Dermis blood vessel endothelial cell (primary cell): ENCODE data around the gene YEATS2. TPM values are rescaled to one million over a fixed set of nuclear protein-coding genes. Genes with fewer than 3 reads are reported as not detected.

Experiments used
- DNase-seq: peaks from one replicate; pipeline ENCODE4 v3.0.0; 2010
- total RNA-seq: library from RNA; depleted of rRNA; stranded (reverse); fragments of >200 nt; gene quantifications from 2 replicates; pipeline ENCODE4 v1.2.3, GENCODE V29; 2014

The YEATS2 gene
- total RNA-seq, 1 donor from 2014 or later = 40.8 TPM

DNA sequence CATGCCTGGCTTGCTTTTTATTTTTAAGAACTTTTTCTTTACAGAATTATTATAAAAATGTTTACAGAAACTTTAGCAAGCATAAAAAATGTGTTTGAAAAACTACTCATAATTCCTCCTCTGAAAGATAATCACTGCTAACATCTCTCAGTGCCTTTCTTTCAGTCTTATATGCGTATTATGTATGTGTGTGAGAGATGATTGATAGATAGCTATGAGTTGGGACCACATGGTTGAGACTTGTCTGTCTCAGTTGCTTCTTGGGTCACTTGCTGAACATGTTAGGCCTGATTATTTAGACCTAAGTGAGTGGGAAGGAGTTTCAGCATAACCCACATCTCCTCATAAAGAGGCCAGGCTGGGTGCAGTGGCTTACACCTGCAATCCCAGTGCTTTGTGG, 116.6 kb downstream of the YEATS2 start:
- DNase-seq = no peak

DNA sequence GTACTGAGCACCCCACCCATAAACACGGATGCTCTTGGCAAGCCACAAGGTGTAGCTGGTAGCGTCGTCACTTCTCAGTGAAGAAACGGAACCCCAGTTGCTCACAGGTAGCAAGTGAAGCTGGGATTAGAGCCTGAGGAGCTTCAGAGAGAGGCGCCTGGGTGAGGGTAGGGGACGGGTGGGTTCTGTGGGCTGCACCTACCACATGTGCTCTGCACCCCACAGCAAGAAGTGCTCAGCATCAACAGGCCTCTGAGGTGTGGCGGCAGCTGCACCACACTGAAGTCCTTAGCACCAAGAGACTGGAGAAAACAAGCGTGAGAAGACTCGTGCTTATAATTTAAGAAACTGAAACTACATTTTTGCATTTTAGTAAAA, 118.0 kb downstream of the YEATS2 start:
- DNase-seq = no peak

DNA sequence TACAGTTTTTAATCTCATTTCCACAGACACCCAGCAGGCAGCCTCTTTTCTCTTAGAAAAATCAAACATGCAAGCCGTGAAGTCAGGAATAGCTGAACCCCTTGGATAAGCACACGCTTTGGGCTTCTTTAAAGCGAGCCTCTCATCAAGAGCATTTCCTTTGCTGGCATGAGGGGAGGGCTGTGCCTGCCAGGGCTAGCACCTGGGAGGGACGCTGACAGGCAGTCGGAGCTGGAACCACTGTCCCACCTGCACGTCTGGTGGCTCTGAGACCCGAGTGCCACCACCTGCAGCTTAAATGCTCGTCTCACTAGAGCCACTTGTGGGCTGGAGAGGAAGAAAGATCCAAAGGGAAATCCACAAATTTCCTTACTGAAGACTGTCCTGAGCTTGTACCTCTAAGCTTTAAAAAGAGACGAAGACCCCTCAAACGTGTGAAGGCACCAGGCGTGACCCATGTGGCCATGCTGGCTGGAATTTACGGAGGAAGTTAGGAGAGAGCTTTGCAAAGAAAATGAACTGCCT, 118.4 kb downstream of the YEATS2 start:
- DNase-seq = no peak

DNA sequence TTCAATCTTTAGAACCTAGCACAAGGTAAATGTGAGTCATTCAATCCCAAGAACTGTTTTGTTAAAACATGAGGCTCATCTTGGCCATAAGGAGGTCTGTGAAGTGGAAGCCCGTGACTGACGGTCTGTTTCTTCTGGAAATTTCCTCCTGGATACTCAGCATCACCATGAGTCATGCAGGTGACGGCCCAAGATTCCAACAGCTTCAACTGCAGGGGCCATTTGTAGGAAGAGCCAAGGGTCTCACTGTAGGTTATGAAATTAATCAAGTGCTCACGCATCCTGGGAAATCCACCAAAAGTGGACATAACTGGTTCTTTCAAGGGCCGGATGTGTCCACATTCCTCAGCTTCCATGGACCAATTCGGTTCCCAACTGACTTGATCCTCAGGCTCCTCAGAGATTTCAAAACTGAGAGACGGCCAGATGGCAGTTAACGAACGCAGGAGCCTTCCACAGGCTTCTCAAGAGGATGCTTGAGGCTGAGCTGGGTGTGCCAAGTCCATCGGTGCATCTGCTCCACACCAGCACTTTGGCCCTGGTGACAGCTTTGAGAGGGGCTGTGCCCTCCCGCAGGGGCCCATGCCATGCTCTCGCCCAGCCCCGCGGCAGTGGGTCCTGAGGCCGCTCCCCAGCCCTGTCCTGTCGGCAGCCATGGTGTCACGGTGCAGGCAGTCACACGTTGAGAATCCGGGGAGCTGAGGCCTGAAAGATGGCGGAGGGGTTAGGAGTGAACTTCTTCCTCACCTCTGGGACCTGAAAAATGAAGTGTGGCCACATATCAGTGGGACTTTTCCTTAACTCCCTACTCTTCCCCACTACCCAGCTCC, 119.3 kb downstream of the YEATS2 start:
- DNase-seq = no peak

DNA sequence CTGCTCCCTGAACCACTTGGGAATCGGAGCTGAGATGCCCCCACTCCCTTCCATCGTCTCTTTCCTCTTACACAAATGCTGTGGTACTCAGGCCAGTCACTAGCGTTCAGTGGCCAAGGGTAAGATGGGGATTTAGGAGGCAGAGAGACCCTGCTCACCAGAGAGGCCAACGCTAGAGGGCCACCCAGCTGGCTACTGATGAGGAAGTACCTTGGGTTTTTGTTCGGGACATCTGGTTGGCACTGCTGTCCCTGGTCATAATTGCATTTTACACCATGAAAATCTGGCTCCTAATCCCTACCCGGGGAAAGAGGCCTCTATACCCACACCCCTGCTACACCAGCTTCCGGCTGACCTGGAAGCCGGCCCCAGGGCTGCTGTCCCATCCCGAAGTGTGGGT, 120.0 kb downstream of the YEATS2 start:
- no peak for DNase-seq

DNA sequence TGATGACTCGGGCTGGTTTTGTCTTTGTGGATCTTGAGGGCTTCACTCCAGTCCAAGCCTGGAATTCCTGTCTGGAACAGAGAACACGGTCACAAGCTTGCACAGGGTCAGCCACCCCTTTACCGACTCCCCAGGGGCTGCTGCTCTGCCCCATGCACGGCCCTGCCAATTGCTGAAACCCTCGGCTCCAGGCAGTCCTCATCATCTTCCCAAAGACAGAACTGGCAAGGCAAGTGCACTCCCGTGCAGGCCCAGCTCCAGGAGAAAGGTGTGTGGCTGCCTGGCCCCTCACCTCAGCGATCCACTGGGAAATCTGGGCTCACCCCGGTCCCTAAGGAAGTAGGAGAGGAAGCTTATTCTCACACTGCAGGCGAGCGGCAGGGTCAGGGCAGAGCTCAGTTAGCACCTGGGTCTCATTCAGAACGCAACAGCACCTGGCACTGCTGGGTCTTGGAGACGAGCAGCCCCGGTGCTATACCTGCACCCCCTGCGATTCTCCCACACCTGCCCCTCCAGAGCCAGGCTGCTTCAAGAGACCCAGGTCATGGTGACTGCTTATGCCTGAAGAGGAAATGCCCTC, 120.5 kb downstream of the YEATS2 start:
- no peak for DNase-seq

DNA sequence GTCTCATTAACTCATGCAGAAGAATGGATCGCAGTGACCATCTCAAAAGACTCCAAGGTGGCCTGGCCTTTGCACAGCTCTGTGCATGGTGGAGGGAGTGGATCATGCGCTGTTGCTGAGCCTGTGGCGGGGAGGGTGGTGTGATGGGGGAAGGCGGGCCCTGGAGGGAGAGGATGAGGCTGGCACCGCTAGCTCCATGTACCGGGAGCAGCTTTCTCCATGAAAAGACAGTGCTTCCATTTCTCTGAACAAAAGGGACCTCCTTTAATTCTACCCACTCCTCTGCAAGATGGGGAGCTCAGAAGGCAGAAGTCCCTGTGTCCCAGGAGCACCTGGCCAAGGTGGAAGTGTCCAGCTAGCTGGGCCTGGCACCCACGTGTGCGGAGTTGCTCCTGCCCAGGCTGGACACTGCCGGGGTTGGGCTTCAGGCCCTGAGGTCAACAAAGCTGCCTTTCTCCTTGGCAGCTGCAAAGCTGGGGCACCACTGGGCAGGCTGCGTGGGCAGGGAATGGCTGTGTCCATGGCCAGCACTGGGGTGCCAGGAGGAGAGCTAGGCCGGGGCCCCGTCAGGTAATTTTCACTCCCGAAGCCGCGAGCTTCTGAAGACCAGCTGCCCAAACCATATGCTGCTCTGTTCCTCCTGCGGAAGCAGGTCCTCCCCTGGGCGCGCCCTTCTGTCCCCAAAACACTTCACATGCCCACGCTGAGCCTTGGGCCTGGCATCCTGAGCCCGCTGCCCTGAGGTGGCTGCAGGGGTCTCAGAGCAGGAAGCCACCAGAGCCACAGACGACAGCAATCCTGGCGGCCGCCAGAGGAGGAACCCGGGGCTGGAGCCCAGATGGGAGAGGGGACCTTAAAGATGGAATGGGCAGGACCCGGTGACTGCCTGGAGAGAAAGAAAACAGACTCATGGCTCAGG, 121.4 kb downstream of the YEATS2 start:
- no peak for DNase-seq

DNA sequence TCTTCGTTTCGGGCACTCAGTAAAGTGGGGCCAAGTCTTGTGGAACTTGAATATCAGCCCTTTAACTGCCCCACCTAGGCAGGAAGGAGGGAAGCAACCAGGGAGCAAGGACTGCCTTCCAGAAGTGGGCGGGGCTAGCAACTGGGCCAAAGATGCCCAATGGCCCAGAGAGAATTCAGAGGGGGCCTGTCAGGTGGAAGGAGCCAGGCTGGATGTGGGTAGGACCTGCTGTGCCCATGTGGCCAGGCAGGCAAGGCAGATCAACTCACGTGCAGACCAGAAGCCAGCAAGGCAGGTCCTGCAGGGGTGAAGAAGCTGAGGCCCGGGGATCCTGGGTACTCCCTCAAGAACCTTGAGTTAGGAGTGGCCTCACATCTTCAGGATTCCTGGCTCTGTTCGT, 122.2 kb downstream of the YEATS2 start:
- DNase-seq = no peak

DNA sequence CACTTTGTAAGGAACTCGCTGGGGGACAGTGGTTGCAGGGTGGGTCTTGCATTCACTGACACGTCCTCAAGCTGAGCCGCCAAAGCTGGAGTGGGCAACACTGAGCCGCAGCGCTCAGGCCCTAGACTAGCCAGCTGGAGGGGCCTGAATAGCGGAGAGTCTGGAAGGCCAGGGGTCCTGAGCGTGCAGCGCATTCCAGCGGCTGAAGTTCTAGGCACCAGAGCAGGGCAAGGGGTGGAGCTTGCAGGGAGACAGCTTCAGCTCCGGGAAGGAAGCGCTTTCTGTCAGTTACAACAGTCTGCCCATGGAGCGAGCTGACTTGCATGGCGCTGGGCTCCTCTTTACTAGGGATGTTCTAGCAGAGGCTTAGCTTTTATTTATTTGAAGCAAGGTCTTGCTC, 125.0 kb downstream of the YEATS2 start:
- no peak for DNase-seq

DNA sequence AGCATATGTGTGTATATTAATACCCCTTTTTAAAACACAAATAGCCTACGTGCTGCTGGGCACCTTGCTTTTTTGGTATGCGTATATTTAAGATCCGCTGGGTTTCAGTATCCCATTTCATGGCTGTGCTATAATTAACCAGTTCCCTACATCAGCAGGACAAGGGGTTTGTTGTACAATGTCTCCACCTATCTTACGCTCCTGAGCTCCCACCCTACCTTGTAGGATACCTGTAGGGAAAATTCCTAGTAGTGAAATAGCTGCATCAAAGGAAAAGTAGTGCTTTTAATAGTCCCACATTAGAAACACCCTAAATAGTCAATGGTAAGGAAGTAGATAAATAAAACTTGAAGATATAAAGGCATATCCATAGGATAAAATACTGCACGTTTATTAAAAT, 126.4 kb downstream of the YEATS2 start:
- DNase-seq = no peak

DNA sequence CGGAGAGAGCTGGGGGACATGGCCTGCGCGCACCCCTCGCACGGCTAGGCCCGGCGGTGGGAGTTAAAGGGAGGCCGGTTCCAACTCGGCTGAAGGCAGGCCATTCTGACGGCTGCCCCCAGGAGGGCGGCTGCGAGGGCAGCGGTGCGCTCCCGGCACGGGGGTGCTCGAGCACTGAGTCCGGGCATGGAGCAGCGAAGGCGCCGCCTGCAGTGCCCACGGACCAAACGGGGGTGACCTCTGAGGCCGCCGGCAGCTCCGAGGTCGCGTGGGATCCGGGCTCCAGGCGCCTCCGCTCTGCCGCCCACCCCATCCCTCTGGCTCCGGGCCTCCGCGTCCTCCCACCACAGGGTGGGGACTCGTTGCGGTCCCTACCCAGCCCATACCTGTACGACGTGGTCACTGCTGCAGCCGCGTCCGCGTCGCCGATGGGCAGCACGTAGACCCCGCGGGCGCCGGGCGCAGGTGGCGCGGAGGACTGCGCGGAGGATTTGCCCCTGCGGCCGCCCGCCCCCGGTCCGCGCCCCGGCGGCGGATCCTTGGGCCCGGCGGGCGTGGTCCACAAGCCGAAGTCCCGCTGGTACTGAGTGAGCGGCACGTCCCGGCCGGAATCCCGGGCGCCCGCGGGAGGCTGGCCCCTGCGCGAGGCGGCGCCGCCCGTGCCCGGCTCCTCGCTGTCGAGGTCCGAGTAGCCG, 127.3 kb downstream of the YEATS2 start:
- peak; percentile 35 for DNase-seq

DNA sequence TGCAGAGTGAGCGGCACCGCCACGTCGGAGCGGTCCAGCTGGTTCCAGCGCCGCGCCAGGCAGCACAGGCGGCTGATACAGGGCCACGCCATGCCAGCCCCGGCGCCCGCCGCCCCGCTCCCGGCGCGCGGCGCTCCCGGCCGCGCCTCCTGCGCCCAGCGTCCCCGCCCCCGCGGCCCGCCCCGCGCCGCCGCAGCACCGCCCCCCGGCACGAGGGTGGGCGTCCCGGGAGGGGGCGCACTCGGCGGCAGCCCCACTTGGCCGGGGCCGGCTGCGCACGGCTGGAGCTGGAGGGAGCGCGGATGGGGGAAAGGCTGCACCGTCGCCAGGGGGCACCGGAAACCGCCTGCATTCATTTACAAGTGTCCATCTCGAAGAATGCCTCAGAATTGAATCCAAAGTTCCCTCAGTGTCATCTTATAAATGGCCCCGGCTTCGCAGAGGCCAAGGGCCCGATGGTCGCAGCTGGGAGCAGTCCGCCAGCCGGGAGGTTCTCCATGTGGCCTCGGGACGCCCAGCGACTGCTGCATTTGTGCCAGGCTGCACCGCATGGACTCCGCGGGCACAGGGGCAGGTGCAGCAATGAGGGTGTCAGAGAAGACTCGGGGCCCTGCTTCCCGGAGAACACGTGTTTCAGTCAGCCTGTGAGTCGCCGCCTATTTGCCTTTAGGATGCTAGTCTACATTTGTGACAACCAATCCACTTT, 128.0 kb downstream of the YEATS2 start, which contains the start of gene MAP6D1:
Gene MAP6D1 (minus strand): TSS at position 122 of the 706 bp plus-strand sequence. CDS start 30 bp downstream, at position 92.
- DNase-seq = peak; percentile 48

DNA sequence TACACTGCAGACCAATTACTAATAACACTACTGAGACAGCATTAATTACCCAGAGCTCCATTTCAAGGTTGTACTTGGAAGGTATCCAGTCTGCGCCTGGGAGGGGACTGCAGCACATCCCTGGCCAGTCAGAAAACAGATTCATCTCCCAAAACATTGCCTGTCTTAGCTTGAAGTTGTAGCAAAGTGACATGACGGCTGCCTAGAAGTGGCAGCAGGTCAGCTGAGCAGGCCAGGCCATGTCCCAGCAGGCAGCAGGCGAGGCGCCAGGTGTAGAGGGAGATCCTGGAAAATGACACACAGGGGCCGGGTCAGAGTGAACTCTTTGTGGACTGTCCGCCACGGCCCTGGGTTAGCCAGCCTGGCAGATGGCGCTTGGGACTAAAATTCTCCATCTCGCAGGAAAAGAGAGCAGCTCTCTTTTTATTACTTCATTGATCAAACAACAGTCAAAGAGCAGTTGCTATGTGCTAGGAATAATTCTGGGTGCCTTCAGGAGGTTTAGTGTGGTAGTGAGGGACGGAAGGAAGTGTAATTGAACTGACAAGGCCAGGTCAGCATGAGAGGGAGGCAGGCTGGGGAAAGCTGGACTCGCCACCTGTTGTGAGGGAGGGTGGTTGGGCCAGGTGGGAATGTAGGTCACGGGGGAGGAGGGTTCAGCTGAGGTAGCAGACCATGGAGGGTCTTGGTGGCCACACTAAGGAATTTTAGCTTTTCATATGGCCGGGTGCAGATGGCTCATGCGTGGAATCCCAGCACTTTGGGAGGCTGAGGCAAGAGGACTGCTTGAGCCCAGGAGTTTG, 129.1 kb downstream of the YEATS2 start:
- no peak for DNase-seq

DNA sequence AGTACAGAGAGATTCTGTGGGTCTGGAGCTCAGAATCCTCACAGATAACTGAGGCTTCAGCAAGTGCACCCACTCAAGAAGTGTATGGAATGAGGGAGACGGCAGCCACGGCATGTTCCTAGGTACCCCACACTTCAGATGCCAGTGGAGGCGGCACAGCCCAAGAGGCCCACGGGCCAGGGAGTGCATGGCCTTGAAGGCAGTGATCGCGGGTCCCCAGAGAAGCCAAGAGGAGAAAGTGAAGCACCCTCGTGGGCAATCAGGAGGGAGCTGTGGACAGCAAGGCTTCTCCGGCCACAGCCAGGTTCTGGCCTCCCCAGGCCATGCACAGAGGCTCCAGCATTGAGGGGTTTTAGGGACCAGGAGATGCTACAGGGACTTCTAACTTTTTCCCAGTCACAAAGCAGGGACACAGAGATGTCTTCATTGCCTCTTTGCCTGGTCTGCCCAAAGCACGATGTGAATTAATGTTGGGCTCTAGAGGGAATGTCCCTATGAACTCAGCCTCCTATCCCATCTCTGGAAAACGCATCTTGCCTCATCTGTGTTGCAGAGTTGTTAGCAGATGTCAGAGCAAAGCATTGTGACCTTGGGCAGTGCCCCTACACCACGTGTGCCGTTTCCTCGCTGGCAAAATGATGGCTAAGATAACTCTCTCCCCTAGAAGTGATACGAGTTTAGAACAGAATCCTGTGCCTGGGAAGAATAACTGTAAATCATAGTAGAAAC, 130.4 kb downstream of the YEATS2 start:
- no peak for DNase-seq

DNA sequence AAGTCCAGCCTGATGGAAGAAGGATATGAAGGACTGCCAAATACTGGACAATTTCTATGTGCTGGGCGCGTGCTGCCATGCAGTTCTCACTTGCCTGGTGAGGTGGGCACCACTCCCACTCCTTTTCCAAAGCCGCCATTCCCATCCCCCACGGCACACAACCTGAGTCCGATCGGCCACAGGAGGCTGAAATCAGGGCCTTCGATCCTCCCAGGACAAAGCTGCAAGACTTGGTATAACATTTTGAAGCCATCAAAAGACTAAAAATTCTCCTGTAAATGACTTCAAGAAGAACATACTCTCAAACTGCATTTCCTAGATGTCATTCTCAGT, 130.9 kb downstream of the YEATS2 start:
- DNase-seq = no peak

DNA sequence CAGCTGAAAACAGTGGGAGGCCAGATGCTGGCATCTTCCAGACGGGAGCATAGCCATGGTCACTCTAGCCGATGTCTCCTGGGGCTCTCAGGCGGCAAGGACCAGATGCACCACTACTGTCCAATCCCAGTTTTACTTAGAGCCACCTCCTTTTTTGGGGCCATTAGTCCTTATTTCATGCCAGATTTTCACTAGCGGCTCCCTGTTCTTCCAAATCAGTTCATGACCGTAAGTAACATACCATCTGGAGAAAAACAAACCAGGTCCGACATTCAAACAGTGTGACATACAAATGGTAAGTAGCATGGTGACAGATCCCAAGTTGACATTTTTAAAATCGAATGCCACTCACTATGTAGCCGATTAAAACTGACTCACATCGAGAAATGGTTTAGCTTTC, 131.9 kb downstream of the YEATS2 start:
- DNase-seq = no peak

DNA sequence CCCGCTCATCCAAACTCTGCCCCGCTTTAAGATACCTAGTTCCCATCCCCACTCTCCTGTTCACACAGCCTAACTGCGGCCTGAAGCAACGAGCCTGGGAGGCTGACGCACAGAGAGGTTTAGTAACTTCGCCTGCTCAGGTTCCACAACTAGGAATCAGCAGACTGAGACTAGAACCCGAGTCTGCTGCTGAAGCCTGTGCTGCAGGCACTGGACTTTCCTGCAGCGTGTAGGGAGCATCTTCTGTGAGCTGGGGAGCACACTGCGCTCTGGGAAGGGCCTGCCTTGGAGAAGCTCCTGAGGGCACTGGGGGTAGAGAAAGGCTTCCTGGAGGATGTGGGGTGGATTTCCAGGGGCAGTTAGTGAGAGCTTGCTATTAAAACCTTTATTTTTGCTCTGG, 132.6 kb downstream of the YEATS2 start:
- DNase-seq = no peak

DNA sequence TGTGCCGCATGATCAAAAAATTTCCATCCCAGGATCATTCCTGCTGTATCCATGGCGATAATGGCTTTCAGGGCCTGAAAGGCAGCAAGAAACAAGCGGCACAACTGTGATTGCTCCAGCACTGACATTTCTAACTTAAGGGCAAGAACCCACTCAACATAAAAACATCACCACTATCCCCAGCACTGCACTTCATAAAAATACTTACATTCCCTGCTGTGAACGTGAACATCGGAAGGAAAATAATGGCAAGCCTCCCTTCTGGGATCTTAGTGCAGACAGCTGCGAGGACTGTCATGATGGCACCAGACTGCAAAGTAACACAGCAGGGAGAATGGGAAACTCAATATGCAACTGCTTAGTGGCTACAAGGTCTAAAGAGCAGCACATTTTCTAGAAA, 135.9 kb downstream of the YEATS2 start:
- DNase-seq = no peak

DNA sequence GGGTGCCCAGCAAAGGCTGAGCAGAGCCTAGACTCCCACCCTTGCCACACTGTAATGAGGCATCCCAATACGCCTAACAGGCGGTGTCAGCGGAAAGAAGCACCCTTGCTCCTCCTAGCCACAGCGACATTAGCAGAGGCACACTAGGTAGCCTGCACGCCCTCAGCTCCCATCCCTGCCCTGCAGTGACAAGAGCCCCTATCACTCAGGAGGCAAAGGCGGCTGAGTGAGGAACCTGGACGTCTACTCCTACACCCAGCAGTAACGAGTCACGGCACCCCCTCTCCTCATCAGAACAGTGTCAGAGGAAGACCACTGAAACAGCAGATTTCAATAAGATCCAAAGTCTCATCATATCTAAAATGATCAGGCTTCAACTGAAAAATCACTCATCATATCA, 139.8 kb downstream of the YEATS2 start:
- no peak for DNase-seq

DNA sequence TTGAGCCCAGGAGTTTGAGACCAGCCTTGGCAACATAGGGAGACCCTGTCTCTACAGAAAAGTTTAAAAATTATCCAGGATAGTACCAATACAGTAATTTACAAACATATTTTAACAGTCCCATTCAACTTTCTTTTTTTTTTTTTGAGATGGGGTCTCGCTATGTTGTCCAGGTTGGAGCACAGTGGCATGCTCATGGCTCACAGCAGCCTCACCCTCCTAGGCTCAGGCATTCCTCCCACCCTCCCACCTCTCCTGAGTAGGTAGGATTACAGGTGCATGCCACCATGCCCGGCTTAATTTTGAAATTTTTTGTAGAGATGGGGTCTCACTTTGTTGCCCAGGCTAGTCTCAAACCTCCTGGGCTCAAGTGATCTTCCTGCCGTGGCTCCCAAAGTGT, 140.3 kb downstream of the YEATS2 start:
- DNase-seq = no peak
